ENCODE data around the gene OR2A14.

GRCh38 chr7:144137501-144137900, 14.5 kb downstream of the OR2A14 start:
- TF ChIP-seq POLR2A (IDR thresholded peaks at IDR 0.05) (no peak), POLR2AphosphoS5 (IDR thresholded peaks at IDR 0.05) (no peak)

Measured in suprapubic skin (tissue), 4 donors.